HG03066 (cell line): ENCODE results near the gene RPL13.
"Not testable (repeated sequence)": the region's sequence is repeated elsewhere in the genome, so short reads cannot be mapped to it uniquely, and the experiment has no call there.

Experiments used
- ATAC-seq: cut with Tn5 transposase; IDR thresholded peaks from one replicate; pipeline ENCODE4 v1.9.1; 2021; ENCODE audit warnings: low read depth; ENCODE audit not compliant: unreplicated experiment

The RPL13 gene

GRCh38 chr16:89575247-89576152 is 15.0 kb downstream of the RPL13 start, which contains the start of gene CPNE7:
TSS of gene CPNE7 (plus strand) at chr16:89575758. CDS start at chr16:89575898, 140 bp downstream.
- ATAC-seq = no peak

GRCh38 chr16:89576153-89577054 is 15.9 kb downstream of the RPL13 start:
- ATAC-seq = no peak

- ATAC-seq = no peak
These were observed 16.7 kb downstream of the RPL13 start for GRCh38 chr16:89577055-89577759.

GRCh38 chr16:89579351-89579750 is 18.9 kb downstream of the RPL13 start:
- no peak for ATAC-seq

GRCh38 chr16:89581045-89581695 is 20.7 kb downstream of the RPL13 start:
- no peak for ATAC-seq

GRCh38 chr16:89581861-89582563 is 21.5 kb downstream of the RPL13 start:
- ATAC-seq = no peak

GRCh38 chr16:89582614-89583196 is 22.2 kb downstream of the RPL13 start:
- no peak for ATAC-seq

- ATAC-seq = no peak
These were observed 22.9 kb downstream of the RPL13 start for GRCh38 chr16:89583197-89583894.

- no peak for ATAC-seq
These were observed 23.6 kb downstream of the RPL13 start for GRCh38 chr16:89583895-89584644.

- no peak for ATAC-seq
These were observed 24.5 kb downstream of the RPL13 start for GRCh38 chr16:89584768-89585549.

- ATAC-seq = no peak
These were observed 25.7 kb downstream of the RPL13 start for GRCh38 chr16:89586218-89586617.

GRCh38 chr16:89586853-89587252 is 26.4 kb downstream of the RPL13 start:
- ATAC-seq = no peak

GRCh38 chr16:89587676-89588075 is 27.2 kb downstream of the RPL13 start:
- not testable (repeated sequence) for ATAC-seq

GRCh38 chr16:89588413-89589109 is 28.1 kb downstream of the RPL13 start:
- ATAC-seq = no peak

GRCh38 chr16:89589241-89589926 is 28.9 kb downstream of the RPL13 start:
- no peak for ATAC-seq

GRCh38 chr16:89593841-89594240 is 33.4 kb downstream of the RPL13 start:
- ATAC-seq = no peak
